ENCODE data around the gene TP73.
A peak's percentile ranks its signal among the peaks of the same experiment; 100 is the strongest.

TP73 gene

DNA sequence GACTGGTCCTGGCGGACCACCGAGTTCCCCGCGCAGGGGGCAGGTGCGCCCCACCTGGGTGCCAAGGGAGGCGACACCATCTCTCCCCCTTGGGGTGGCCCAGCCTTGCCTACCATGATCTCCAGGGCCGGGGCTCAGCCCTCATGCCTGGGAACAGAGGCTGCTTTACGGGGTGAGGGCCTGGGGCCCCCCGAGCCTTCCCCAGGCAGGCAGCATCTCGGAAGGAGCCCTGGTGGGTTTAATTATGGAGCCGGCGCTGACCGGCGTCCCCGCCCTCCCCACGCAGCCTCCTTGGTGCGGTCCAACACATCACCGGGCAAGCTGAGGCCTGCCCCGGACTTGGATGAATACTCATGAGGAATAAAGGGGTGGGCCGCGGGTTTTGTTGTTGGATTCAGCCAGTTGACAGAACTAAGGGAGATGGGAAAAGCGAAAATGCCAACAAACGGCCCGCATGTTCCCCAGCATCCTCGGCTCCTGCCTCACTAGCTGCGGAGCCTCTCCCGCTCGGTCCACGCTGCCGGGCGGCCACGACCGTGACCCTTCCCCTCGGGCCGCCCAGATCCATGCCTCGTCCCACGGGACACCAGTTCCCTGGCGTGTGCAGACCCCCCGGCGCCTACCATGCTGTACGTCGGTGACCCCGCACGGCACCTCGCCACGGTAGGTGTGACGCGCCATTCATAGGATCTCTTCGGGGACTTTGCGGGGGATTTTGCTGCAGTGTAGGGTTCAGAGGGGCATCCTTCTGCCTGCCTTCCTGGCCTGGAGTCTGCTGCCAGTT is 38.2 kb downstream of the TP73 start:
- no peak for DNase-seq

GRCh38 chr1:3691421-3692204 is 39.3 kb downstream of the TP73 start:
- no peak for DNase-seq

- DNase-seq, result no peak
These were observed 40.3 kb downstream of the TP73 start for GRCh38 chr1:3692598-3692997.

DNA sequence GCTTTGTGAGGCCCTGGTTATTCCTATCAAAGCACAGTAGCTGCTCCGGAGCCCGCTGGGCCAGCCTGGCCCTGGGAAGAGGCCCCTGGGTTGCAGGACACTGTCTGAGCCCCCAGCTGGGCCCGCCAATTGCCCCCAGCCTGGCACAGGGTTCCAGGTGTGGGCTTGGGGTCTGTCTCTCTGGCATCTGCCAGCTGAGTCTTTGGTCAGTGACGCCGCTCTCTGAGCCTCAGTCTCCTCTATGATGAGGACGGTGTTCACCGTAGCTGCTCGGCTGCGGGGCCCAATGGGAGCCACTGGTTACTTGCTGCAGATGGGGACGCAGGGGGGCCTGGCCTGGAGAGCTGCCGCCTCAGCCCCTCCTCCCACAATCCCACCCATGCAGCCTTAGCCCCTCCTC is 41.0 kb downstream of the TP73 start:
- no peak for DNase-seq

DNA sequence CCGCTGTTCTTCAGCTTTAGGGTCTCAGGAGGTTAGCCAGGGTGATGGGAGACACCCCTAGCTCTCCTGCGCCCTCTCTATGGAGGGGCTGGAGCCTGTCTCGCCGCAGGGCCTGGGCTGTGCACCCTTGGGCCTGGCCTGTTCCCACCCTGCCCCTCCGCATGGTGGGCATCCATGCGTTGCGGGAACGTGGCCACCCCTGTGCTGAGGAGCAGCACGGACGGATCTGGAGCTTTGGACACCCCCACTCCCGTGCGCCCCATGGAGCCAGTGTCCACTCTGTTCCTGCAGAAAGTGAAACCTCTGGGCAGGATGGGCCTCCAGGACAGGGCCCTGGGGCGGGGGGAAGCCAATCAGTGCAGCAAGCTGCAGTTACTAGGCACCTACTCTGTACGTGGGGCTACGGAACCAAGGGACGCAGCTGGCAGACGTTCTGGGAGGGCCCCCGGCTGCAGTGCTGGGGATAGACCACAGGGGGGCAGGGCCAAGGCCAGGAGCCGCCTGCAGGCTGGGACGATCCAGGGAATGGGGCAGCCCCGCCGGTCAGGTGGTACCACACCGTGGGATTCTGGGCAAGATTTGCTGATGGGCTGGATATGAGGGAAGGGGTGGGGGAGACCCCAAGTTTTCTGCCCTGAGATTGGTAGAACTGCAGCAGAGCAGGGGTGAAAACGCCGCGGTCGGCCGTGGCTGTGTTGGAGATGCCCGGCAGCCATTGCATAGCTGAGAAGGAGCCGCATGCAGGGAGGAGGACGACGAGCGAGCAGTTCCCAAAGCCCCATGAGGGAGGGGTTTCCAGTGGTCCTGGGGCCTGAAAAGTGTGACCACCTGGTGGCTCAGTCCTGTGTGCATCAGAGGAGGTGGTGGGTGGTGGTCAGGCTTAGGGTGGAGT is 43.3 kb downstream of the TP73 start:
- peak; percentile 85 for DNase-seq

DNA sequence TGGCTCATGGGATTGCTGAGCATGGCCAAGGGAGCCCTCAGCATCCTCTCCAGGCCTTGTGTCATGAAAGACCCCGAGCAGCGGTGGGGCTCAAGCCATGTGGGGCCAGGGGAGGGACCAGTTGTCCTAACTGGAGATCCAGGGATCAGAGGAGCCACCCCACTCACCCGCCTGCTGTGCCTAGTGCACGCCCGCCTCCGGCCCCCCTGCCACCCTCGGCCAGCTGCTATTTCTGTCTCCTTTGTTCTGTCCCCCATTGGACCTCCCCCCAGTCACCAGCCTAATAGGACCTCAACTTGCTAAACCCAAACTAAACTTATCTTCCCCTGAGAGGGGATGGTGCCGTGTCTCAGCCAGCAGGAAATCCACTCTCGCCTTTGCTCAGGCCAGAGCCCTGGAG is 44.4 kb downstream of the TP73 start:
- DNase-seq, result no peak

DNA sequence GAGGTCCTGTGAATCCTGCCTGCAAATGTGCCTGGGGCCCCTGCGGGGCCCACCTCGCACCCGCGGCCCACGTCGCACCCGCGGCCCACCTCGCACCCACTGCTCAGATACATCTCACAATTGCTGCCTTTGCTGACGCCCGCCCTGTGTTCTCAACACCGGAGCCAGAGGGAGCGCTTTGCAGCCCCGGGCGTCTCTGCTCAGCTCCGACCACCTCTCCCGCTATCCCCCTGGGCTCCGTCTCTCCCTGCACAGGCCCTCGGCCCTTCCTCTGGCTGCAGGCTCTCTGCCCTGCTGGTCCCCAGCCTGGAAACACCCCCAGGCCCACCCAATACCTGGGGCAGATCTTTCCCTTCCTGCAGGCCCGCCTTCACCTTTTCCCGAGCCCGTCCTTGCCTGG is 44.8 kb downstream of the TP73 start:
- DNase-seq, result no peak

DNA sequence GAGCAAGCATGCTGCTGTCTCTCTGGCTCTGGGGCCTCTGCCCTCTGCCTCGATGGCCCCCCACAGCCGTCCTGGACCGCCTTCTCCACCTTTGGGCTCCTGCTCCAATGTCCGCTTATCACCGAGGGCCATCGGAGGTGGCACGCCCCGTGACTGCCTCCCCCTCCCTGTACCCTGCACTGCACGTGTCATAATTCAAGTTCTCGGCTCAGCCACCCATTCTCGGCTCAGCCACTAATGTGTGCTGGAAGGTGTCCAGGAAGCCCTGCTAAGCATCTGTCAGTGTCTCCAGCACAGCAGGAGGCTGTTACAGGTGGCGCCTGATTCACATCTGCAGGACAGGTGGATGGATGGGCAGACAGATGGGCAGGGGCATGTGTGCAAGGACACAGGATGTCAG is 45.5 kb downstream of the TP73 start:
- peak; percentile 96 for DNase-seq

DNA sequence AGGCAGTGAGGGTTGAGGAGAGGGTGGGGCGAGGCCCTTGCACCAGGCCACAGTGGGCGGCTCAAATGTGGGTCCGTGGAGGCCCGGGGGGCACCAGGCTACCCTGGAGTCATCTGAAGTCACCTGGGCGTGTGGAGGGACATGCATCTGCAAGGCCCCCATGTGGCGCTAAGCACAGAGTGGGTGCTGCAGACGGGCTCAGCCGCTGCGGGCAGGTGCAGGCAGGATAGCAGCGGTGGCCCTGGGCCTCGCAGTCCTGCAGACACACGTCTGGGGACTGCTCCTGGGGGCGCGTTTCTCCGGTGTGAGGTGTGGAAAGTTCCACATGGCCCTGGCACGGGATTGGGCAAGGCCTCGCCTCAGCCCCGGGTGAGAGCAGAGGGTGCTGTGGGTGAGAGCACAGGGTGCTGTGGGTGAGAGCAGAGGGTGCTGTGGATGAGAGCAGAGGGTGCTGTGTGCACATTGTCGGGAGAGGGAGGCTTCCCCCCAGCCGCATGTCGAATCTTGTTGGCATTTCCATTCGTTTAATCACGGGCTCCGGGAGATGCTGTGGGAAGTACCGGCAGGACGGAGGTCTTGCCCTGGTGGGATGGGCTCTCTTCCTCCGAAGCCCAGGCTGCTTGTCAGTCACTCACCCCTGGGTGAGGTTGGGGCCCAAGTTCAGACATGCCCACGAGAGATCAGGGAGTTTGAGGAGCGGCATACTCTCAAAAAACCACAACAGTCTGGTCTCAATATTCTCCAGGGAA is 46.5 kb downstream of the TP73 start:
- peak; percentile 48 for DNase-seq

DNA sequence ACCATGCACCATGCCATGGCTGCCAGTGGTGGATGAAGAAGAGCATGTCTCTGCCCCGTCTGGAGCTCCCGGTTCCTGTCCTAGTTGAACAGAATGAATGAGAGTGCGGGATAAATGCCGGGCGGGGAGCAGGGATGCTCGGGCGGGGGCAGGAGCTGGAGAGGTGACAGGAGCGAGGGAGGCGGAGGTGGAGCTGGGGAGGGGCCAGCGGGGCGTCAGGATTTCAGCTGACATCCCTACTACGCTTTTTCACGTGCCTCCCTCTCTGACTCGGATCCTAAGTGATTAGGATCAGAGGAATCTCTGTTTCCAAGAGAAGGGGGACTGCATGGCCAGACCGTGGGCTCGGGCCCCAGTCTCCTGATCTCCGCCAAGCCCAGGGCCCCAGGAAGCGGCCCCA is 47.3 kb downstream of the TP73 start:
- no peak for DNase-seq

DNA sequence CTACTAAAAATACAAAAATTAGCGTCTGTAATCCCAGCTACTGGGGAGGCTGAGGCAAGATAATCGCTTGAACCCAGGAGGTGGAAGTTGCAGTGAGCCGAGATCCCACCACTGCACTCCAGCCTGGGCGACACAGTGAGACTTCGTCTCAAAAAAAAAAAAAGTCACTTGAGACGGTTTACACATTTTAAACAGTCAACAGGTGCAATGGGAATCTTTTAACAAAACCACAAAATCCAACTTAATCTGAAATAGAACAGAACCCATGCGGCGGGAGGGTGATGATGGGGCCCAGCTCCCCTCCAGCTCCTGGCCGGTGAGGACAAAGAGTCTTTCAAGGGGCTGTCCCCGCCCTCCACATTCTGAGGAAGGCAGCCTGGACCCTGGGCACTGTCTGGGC is 48.3 kb downstream of the TP73 start:
- no peak for DNase-seq

GRCh38 chr1:3702528-3702927 is 50.2 kb downstream of the TP73 start:
- DNase-seq, result no peak

DNA sequence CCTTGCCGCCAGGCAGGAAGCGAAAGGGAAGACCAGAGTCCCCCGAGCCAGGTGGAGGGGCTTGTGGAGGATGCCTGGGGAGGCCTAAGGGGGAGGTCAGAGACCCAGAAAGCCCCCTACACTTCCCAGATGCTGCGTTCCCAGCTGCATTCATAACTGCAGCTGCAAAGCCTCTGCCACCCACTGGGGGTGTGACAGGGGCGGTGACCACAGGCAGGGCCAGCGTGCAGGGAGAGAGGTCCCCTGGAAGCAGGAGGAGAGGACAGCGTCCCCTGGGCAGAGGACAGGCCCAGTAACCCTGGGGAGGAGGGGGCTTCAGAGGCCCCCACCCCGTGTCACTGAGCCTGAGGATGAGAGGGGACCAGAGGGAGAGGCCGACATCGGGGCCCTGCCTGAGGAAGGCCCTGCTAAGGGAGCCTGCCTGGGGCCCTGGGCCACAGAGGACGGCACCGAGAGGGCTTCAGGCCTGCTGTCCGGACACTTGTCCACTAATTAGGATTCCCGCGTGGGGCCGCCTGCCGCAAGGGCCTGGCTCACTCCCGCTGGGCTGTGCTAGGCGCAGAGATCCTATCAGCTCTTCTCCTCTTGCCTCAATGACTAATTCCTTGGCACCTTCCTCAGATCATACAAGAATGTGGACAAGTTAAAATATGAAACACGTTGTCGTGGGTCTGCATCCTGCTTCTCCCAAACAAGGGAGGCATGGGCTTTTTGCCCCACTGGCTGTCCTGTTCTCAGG is 50.8 kb downstream of the TP73 start:
- no peak for DNase-seq

- no peak for DNase-seq
These were observed 51.6 kb downstream of the TP73 start for GRCh38 chr1:3703786-3704371.

GRCh38 chr1:3705341-3705950 is 53.1 kb downstream of the TP73 start:
- DNase-seq, result no peak

DNA sequence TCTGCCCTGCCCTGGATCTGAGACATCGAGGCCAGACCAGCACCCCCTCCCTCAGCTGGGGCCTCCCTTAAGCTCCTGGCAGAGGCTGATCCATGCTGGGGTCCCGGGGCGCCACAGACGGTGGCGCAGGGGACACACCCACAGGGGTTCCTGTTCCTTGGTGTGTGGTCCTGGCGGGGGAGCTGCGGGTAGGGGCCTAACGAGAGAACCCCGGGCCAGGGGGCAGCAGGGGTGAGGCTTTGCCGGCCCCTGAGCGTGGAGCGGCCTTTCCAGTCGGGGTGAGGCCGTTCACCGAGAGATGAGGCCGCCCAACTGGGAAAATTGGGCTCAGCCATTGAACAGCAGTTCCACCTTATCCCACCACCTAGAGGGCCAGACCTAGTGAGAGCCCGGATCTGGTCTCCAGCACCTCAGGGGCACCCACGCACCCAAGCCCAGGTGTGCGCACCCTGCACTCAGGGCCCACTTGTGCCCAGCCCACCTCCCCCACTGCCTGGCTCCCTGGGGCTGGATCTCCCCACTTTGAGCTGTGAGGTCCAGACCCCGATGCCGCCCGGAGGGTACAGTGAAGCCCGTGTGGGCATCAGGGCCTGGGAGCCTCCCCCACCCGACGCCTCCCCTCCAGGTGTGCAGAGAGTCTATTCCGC is 54.5 kb downstream of the TP73 start:
- no peak for DNase-seq

GRCh38 chr1:3707298-3707938 is 55.1 kb downstream of the TP73 start:
- DNase-seq, result no peak

- DNase-seq, result no peak
These were observed 55.6 kb downstream of the TP73 start for GRCh38 chr1:3707939-3708328.

DNA sequence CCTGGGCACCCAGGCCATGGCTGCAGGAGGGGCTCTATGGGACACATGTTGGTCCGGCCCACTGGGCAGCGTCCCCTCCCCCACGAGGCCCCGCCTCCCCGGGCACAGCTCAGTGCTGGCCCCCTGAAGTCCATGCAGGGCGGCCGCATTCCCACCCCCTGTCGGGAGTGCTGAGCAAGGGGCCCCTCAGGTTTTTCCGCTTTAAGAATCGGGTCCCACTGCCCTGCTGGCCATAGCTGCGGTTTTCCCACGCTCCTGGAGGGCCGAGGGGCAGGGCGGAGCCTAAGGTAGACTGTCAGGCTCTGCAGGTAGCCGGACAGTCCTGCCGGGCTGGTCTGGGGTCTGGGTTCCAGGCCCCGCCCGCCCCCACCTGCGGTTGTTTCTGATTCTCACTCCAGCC is 56.5 kb downstream of the TP73 start:
- DNase-seq, result no peak

DNA sequence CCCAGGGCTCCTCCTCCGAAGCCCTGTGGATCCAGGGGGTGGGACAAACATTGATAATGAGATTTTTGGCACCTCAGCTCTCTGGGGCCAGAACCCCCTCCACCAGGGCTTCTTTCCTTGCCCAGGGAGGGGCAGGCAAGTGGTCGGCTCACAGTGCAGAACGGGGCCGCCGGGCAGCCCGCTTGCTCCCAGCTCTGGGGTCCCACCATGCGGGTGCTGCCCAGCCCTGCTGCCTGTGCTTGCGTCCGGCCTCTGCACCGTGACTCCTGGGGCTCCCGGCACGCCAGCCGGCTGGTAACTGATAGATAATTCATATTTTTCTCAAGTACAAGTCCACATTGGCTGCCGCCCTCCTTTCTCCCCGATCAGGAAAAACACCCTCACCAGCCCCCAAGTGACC is 57.9 kb downstream of the TP73 start:
- DNase-seq, result no peak

Measured in DMS53 (cell line).